H1 (cell line): ENCODE results near the gene PDHX. TPM values are rescaled to one million over a fixed set of nuclear protein-coding genes. Genes with fewer than 3 reads are reported as not detected.

Experiments used
- CTCF ChIA-PET: fragments of 300-600 bp; sonication (Branson Sonifier 250); formaldehyde crosslinking; loops from one replicate; lab custom pipeline; 2021; ENCODE audit not compliant: partially characterized antibody; lab: Charles Lee
- POLR2A ChIA-PET: fragments of 300-600 bp; sonication (Branson Sonifier 250); formaldehyde crosslinking; loops from one replicate; lab custom pipeline; 2021; ENCODE audit warnings: inconsistent platforms; ENCODE audit not compliant: partially characterized antibody; lab: Charles Lee
- DNase-seq, 2 experiments: peaks; one replicate each; pipeline versions ENCODE4 v3.0.0 to v3.0.0-alpha.2; 2010 to 2022; ENCODE audit warnings: low spot score in 2 of 2, low read depth in 1 of 2, mixed read lengths in 1 of 2
- FAIRE-seq: peaks from 2 replicates; lab custom pipeline; 2011; peaks lifted over from hg19 to GRCh38; lab: Jason Lieb, UNC
- H2AFZ ChIP-seq: 2 replicates; pipeline ENCODE4 v1.8.1; 2012; ENCODE audit warnings: low read length, inconsistent platforms
- H2AK5ac ChIP-seq: 2 replicates; pipeline ENCODE4 v1.6.1; 2013; ENCODE audit warnings: low read depth, low read length
- H2BK120ac ChIP-seq: replicated peaks from 2 replicates; pipeline ENCODE3; 2013; ENCODE audit warnings: low read depth, low read length, inconsistent platforms
- H2BK12ac ChIP-seq: 2 replicates; pipeline ENCODE4 v1.6.1; 2013; ENCODE audit warnings: low read depth, low read length
- H2BK15ac ChIP-seq: 2 replicates; pipeline ENCODE4 v1.6.1; 2013; ENCODE audit warnings: low read length
- H2BK20ac ChIP-seq: 2 replicates; pipeline ENCODE4 v1.6.1; 2013; ENCODE audit warnings: low read length
- H2BK5ac ChIP-seq: 2 replicates; pipeline ENCODE4 v1.6.1; 2013; ENCODE audit warnings: low read depth, low read length
- H3K14ac ChIP-seq: 2 replicates; pipeline ENCODE4 v1.6.1; 2013; ENCODE audit warnings: inconsistent platforms; ENCODE audit not compliant: insufficient read length
- H3K18ac ChIP-seq: 2 replicates; pipeline ENCODE4 v1.6.1; 2013; ENCODE audit warnings: low read length; ENCODE audit errors: extremely low read depth
- H3K23ac ChIP-seq: 2 replicates; pipeline ENCODE4 v1.6.1; 2013; ENCODE audit warnings: inconsistent platforms; ENCODE audit not compliant: insufficient read length
- H3K23me2 ChIP-seq: 2 replicates; pipeline ENCODE4 v1.6.1; 2013; ENCODE audit warnings: low read depth, low read length
- H3K27ac ChIP-seq: 2 replicates; pipeline ENCODE4 v1.6.1; 2011; ENCODE audit warnings: low read depth, low read length, inconsistent platforms
- H3K27me3 ChIP-seq, 4 experiments: replicated peaks in 1 of 4; 1 replicate in 1 of 4; 2 replicates in 3 of 4; pipeline versions ENCODE4 v1.6.1 to v1.8.1; 2011 to 2013; ENCODE audit warnings: low read length in 3 of 4, mild to moderate bottlenecking in 3 of 4, inconsistent platforms in 2 of 4, mixed read lengths in 2 of 4, moderate library complexity in 1 of 4; ENCODE audit not compliant: control insufficient read depth in 3 of 4, insufficient read depth in 3 of 4; ENCODE audit errors: extremely low read depth in 1 of 4
- H3K36me3 ChIP-seq, 4 experiments: 2 replicates each; pipeline versions ENCODE4 v1.6.1 to v1.8.1; 2011 to 2013; ENCODE audit warnings: mild to moderate bottlenecking in 4 of 4, low read length in 3 of 4, moderate library complexity in 2 of 4, control low read depth in 1 of 4, inconsistent platforms in 1 of 4; ENCODE audit not compliant: insufficient read depth in 4 of 4, control insufficient read depth in 2 of 4
- H3K4ac ChIP-seq: replicated peaks from 2 replicates; pipeline ENCODE3; 2013; ENCODE audit warnings: low read length, low read depth, mixed read lengths, inconsistent platforms; ENCODE audit not compliant: insufficient read length
- H3K4me1 ChIP-seq, 4 experiments: replicated peaks in 1 of 4; 1 replicate in 1 of 4; 2 replicates in 3 of 4; pipeline versions ENCODE4 v1.6.1 to v1.8.1; 2011 to 2013; ENCODE audit warnings: low read length in 3 of 4, inconsistent platforms in 2 of 4, mixed read lengths in 1 of 4; ENCODE audit not compliant: insufficient read depth in 4 of 4, control insufficient read depth in 3 of 4
- H3K4me2 ChIP-seq, 2 experiments: 2 replicates each; pipeline versions ENCODE4 v1.6.1 to v1.8.1; 2011 to 2013; ENCODE audit warnings: low read depth in 2 of 2, low read length in 2 of 2, control low read depth in 1 of 2, inconsistent platforms in 1 of 2, mild to moderate bottlenecking in 1 of 2; ENCODE audit not compliant: insufficient read depth in 1 of 2
- H3K4me3 ChIP-seq, 4 experiments: fragments of 200-600, 300-600 bp in 1 of 4; sonication (generic), shearing (Covaris generic), sonication (Bioruptor Twin) in 1 of 4; 2 replicates each; pipeline versions ENCODE4 v1.5.1 to v1.8.1; 2011 to 2016; ENCODE audit warnings: low read length in 4 of 4, low read depth in 3 of 4, control low read depth in 2 of 4, inconsistent platforms in 2 of 4, mild to moderate bottlenecking in 2 of 4, mixed read lengths in 1 of 4, moderate library complexity in 1 of 4; ENCODE audit not compliant: insufficient read depth in 2 of 4; ENCODE audit errors: extremely low read depth in 1 of 4
- H3K56ac ChIP-seq: replicated peaks from 2 replicates; pipeline ENCODE3; 2013; ENCODE audit warnings: low read depth, mild to moderate bottlenecking, mixed read lengths, low read length, inconsistent platforms; ENCODE audit not compliant: insufficient read length
- H3K79me1 ChIP-seq: 2 replicates; pipeline ENCODE4 v1.6.1; 2013; ENCODE audit warnings: low read depth, low read length, control low read depth
- H3K79me2 ChIP-seq, 2 experiments: 2 replicates each; pipeline versions ENCODE4 v1.6.1 to v1.8.1; 2012 to 2013; ENCODE audit warnings: low read length in 2 of 2, mild to moderate bottlenecking in 2 of 2, inconsistent platforms in 1 of 2; ENCODE audit not compliant: insufficient read depth in 2 of 2, control insufficient read depth in 1 of 2
- H3K9ac ChIP-seq, 4 experiments: replicated peaks in 1 of 4; 1 replicate in 1 of 4; 2 replicates in 3 of 4; pipeline versions ENCODE4 v1.6.1 to v1.8.1; 2011 to 2013; ENCODE audit warnings: low read depth in 3 of 4, low read length in 3 of 4, control low read depth in 2 of 4, mild to moderate bottlenecking in 2 of 4, moderate library complexity in 2 of 4, inconsistent platforms in 1 of 4; ENCODE audit errors: extremely low read depth in 1 of 4
- H3K9me3 ChIP-seq, 2 experiments: 2 replicates each; pipeline versions ENCODE4 v1.6.1 to v1.8.1; 2012 to 2013; ENCODE audit warnings: mild to moderate bottlenecking in 2 of 2, moderate library complexity in 2 of 2, control low read depth in 1 of 2, inconsistent platforms in 1 of 2, low read depth in 1 of 2, low read length in 1 of 2, mixed read lengths in 1 of 2; ENCODE audit not compliant: insufficient read depth in 2 of 2
- H4K20me1 ChIP-seq, 2 experiments: replicated peaks in 1 of 2; 2 replicates each; pipeline versions ENCODE3 to v1.8.1; 2011 to 2013; ENCODE audit warnings: inconsistent platforms in 2 of 2, low read length in 2 of 2, mild to moderate bottlenecking in 1 of 2; ENCODE audit not compliant: insufficient read depth in 2 of 2, control insufficient read depth in 1 of 2
- H4K5ac ChIP-seq: 2 replicates; pipeline ENCODE4 v1.6.1; 2013; ENCODE audit warnings: low read length, low read depth, mixed read lengths, inconsistent platforms; ENCODE audit not compliant: insufficient read length
- H4K8ac ChIP-seq: 2 replicates; pipeline ENCODE4 v1.8.0; 2013; ENCODE audit warnings: mild to moderate bottlenecking, moderate library complexity, low read length, inconsistent platforms; ENCODE audit not compliant: insufficient read depth; ENCODE audit errors: extremely low read depth
- H4K91ac ChIP-seq: replicated peaks from 2 replicates; pipeline ENCODE3; 2013; ENCODE audit warnings: low read length, mixed read lengths, inconsistent platforms; ENCODE audit not compliant: insufficient read length
- BACH1 ChIP-seq: IDR thresholded peaks from 2 replicates; pipeline ENCODE4 v1.6.1; 2012; ENCODE audit warnings: low read length, improper control_type of control experiment
- GABPA ChIP-seq: IDR thresholded peaks from 2 replicates; pipeline ENCODE4 v1.6.1; 2011; ENCODE audit warnings: mild to moderate bottlenecking, low read length, moderate library complexity, borderline replicate concordance; ENCODE audit not compliant: insufficient read depth
- KDM1A ChIP-seq: fragments of 200-600, 300-600 bp; sonication (generic); IDR thresholded peaks from 2 replicates; pipeline ENCODE4 v1.7.1; 2016; ENCODE audit warnings: mild to moderate bottlenecking, low read length, borderline replicate concordance
- NANOG ChIP-seq: IDR thresholded peaks from 2 replicates; pipeline ENCODE4 v1.6.1; 2011; ENCODE audit warnings: low read length, low read depth, mild to moderate bottlenecking, inconsistent platforms; ENCODE audit not compliant: insufficient read depth, poor library complexity, severe bottlenecking
- POU5F1 ChIP-seq: IDR thresholded peaks from 2 replicates; pipeline ENCODE4 v1.6.1; 2011; ENCODE audit warnings: low read depth, mild to moderate bottlenecking, low read length, moderate library complexity
- YY1 ChIP-seq: IDR thresholded peaks from 2 replicates; pipeline ENCODE4 v1.6.1; 2011; ENCODE audit warnings: low read depth, mild to moderate bottlenecking, low read length
- WGBS, 2 experiments: shearing (Covaris generic) in 1 of 2; methylation state at CpG; one replicate each; pipeline versions ENCODE4 v1.1.6 to v1.1.7; 2013 to 2015; ENCODE audit warnings: low lambda C conversion rate in 2 of 2, mixed read lengths in 2 of 2, inconsistent platforms in 1 of 2, low coverage in 1 of 2, missing lambda C conversion rate in 1 of 2; ENCODE audit not compliant: insufficient replicate concordance in 2 of 2, insufficient coverage in 1 of 2, insufficient read length in 1 of 2; ENCODE audit errors: extremely low coverage in 1 of 2, missing lambda C conversion rate in 1 of 2; 5-methylcytosine and 5-hydroxymethylcytosine counted together
- polyA plus RNA-seq, 7 experiments: library from polyadenylated mRNA; depleted of rRNA in 3 of 7; stranded (reverse) in 5 of 7; unstranded in 2 of 7; fragments of >200 nt in 5 of 7; fragments of 200-250 nt in 2 of 7; gene quantifications; 1 replicate in 5 of 7; 2 replicates in 1 of 7; 4 replicates in 1 of 7; pipeline versions ENCODE4 v1.2.1 to v1.2.3, GENCODE V29; 2011 to 2013; ENCODE audit warnings: missing spikeins in 2 of 7, mixed read lengths in 2 of 7
- total RNA-seq: library from RNA; stranded (reverse); fragmentation: NEBNext Ultra II Directional; extraction: Animal tissue kit (Norgen Biotek cat#: 25700); gene quantifications from 2 replicates; pipeline ENCODE4 v1.2.1, GENCODE V29; 2021

The PDHX gene
- total and polyA plus RNA-seq, 2 of the 8 experiments (the other 6 are each of a cell fraction or from before 2014, with no cell fraction given), result 12.4 to 51.9 TPM

GRCh38 chr11:34870548-34871196 lies 45.7 kb upstream of the PDHX start:
- FAIRE-seq, result no peak

More at GRCh38 chr11:34870548-34871196, 45.7 kb upstream of the PDHX start:
- no peak overlapping the region for H2BK120ac ChIP-seq
- TF ChIP-seq YY1, result no peak
- no peak for TF ChIP-seq BACH1
- TF ChIP-seq POU5F1, result no peak
- TF ChIP-seq NANOG, result no peak
- TF ChIP-seq KDM1A, result no peak
- TF ChIP-seq GABPA, result no peak
- no peak overlapping the region for H2BK12ac ChIP-seq
- H3K4ac ChIP-seq, result no peak overlapping the region
- H4K8ac ChIP-seq, result no peak overlapping the region; the same call in 1 of the 2 replicates
- no peaks in the 10 kb centered on the region for H3K79me1 ChIP-seq
- no peak overlapping the region for H3K56ac ChIP-seq
- no peaks in the 10 kb centered on the region for H3K23me2 ChIP-seq
- CTCF ChIA-PET, result interaction anchor here (1.2 to 4.5 kb wide), 8 partner anchors 15 to 284 kb away, joined by 3 to 25 read pairs (median 12); no protein-coding TSS in a partner anchor
- no peak overlapping the region for H3K14ac ChIP-seq
- H3K36me3 ChIP-seq, result no peaks in the 10 kb centered on the region; a peak in 1 of 8 replicates
- POLR2A ChIA-PET, result no interaction called here
- no peaks in the 10 kb centered on the region for H3K27me3 ChIP-seq
- no peak overlapping the region for H2BK20ac ChIP-seq
- H3K4me2 ChIP-seq, result no peak overlapping the region
- H2BK15ac ChIP-seq, result no peak overlapping the region
- 90% methylated on average over 5 of the region's 5 CpGs; no CpG with 5 or more reads in 1 of the 2 experiments for WGBS, 2 experiments
- no peaks in the 10 kb centered on the region for H3K4me1 ChIP-seq
- no peak overlapping the region for H3K4me3 ChIP-seq
- H2BK5ac ChIP-seq, result no peak overlapping the region
- H3K27ac ChIP-seq, result no peak overlapping the region
- H4K20me1 ChIP-seq, result no peaks in the 10 kb centered on the region
- no peak overlapping the region for H4K5ac ChIP-seq
- H3K79me2 ChIP-seq, result no peaks in the 10 kb centered on the region
- no peak overlapping the region for H2AFZ ChIP-seq
- no peaks in the 10 kb centered on the region; a peak in 1 of 4 replicates for H3K9me3 ChIP-seq
- H4K91ac ChIP-seq, result no peak overlapping the region
- no peak overlapping the region for H3K23ac ChIP-seq
- no peak overlapping the region for H3K18ac ChIP-seq
- no peak overlapping the region for H3K9ac ChIP-seq
- no peak overlapping the region for H2AK5ac ChIP-seq
- no peak for DNase-seq
